Activated CD8-positive, alpha-beta memory T cell treated with anti-CD3 and anti-CD28 coated beads for 4 hours (primary cell): Measurements from ENCODE around the gene SUGT1.
"Not testable (repeated sequence)": the region's sequence is repeated elsewhere in the genome, so short reads cannot be mapped to it uniquely, and the experiment has no call there.

Experiments used
- DNase-seq, 2 donors: peaks; one replicate each; pipeline ENCODE4 v3.0.0-alpha.2; 2020; ENCODE audit warnings: low read depth in 2 of 2

The SUGT1 gene

GRCh38 chr13:52669677-52670076 is 17.0 kb downstream of the SUGT1 start:
- no peak for DNase-seq

- DNase-seq = no peak
Measured at GRCh38 chr13:52670726-52671125, 18.1 kb downstream of the SUGT1 start.

GRCh38 chr13:52673465-52673864 is 20.8 kb downstream of the SUGT1 start:
- DNase-seq = no peak

- no peak for DNase-seq
Measured at GRCh38 chr13:52677823-52678222, 25.2 kb downstream of the SUGT1 start.

GRCh38 chr13:52685806-52686205 is 33.2 kb downstream of the SUGT1 start:
- DNase-seq = not testable (repeated sequence)

GRCh38 chr13:52686376-52686775 is 33.7 kb downstream of the SUGT1 start:
- DNase-seq = no peak

- no peak for DNase-seq
Measured at GRCh38 chr13:52695856-52696255, 43.2 kb downstream of the SUGT1 start.

- no peak for DNase-seq
Measured at GRCh38 chr13:52696566-52696965, 43.9 kb downstream of the SUGT1 start.

- no peak for DNase-seq
Measured at GRCh38 chr13:52701728-52702465, 49.3 kb downstream of the SUGT1 start.

- DNase-seq = no peak
Measured at GRCh38 chr13:52703482-52703881, 50.8 kb downstream of the SUGT1 start.

- DNase-seq = no peak
Measured at GRCh38 chr13:52706081-52706480, 53.4 kb downstream of the SUGT1 start.

GRCh38 chr13:52707375-52707774 is 54.7 kb downstream of the SUGT1 start:
- no peak for DNase-seq

- DNase-seq = not testable (repeated sequence)
Measured at GRCh38 chr13:52708266-52708665, 55.6 kb downstream of the SUGT1 start.

GRCh38 chr13:52711286-52711685 is 58.6 kb downstream of the SUGT1 start:
- no peak for DNase-seq

- DNase-seq = no peak
Measured at GRCh38 chr13:52712385-52712784, 59.7 kb downstream of the SUGT1 start.

GRCh38 chr13:52713894-52714293 is 61.3 kb downstream of the SUGT1 start:
- no peak for DNase-seq

- DNase-seq = not testable (repeated sequence)
Measured at GRCh38 chr13:52720904-52721303, 68.3 kb downstream of the SUGT1 start.

- DNase-seq = not testable (repeated sequence)
Measured at GRCh38 chr13:52721356-52721755, 68.7 kb downstream of the SUGT1 start.

GRCh38 chr13:52723181-52723580 is 70.5 kb downstream of the SUGT1 start:
- no peak for DNase-seq

GRCh38 chr13:52725302-52725701 is 72.7 kb downstream of the SUGT1 start:
- DNase-seq = no peak

- DNase-seq = no peak
Measured at GRCh38 chr13:52726258-52726657, 73.6 kb downstream of the SUGT1 start.

GRCh38 chr13:52734075-52734623 is 81.5 kb downstream of the SUGT1 start:
- no peak for DNase-seq

- no peak for DNase-seq
Measured at GRCh38 chr13:52736891-52737290, 84.3 kb downstream of the SUGT1 start.

GRCh38 chr13:52737451-52737850 is 84.8 kb downstream of the SUGT1 start:
- DNase-seq = no peak
